Muscle of leg (tissue), 11 donors: Measurements from ENCODE around the gene FBRS. TPM values are rescaled to one million over a fixed set of nuclear protein-coding genes. Genes with fewer than 3 reads are reported as not detected.
A peak's percentile ranks its signal among the peaks of the same experiment; 100 is the strongest.
"Not testable (repeated sequence)": the region's sequence is repeated elsewhere in the genome, so short reads cannot be mapped to it uniquely, and the experiment has no call there.

Experiments
- DNase-seq: peaks from one replicate; pipeline ENCODE4 v3.0.0; 2013
- H3K27ac ChIP-seq: one replicate; pipeline ENCODE4 v1.5.1; 2013; ENCODE audit warnings: mild to moderate bottlenecking, low read length, control low read depth
- H3K27me3 ChIP-seq: one replicate; pipeline ENCODE4 v1.6.1; 2013; ENCODE audit warnings: low read length; ENCODE audit not compliant: control insufficient read depth, insufficient read depth
- H3K36me3 ChIP-seq: one replicate; pipeline ENCODE4 v1.6.1; 2013; ENCODE audit warnings: low read length; ENCODE audit not compliant: control insufficient read depth, insufficient read depth
- H3K4me1 ChIP-seq: one replicate; pipeline ENCODE4 v1.6.1; 2013; ENCODE audit warnings: low read length; ENCODE audit not compliant: control insufficient read depth, insufficient read depth
- H3K4me3 ChIP-seq: one replicate; pipeline ENCODE4 v1.5.1; 2013; ENCODE audit warnings: low read length, control low read depth
- H3K9me3 ChIP-seq: replicated peaks from 2 replicates; pipeline ENCODE4 v1.6.1; 2013; ENCODE audit warnings: low read depth, low read length; ENCODE audit not compliant: control insufficient read depth
- WGBS: methylation state at CpG from one replicate; pipeline ENCODE4 v1.1.5; 2013; ENCODE audit warnings: missing lambda C conversion rate; ENCODE audit not compliant: insufficient coverage; 5-methylcytosine and 5-hydroxymethylcytosine counted together
- polyA plus RNA-seq, 8 donors: library from polyadenylated mRNA; unstranded; fragments of 120-200 nt; gene quantifications; one replicate each; pipeline versions ENCODE4 v1.2.1 to v1.2.3, GENCODE V29; 2013; ENCODE audit warnings: inconsistent platforms in 1 of 8, low replicate concordance in 1 of 8; ENCODE audit not compliant: insufficient read length in 8 of 8, insufficient read depth in 1 of 8
- total RNA-seq: library from RNA; stranded (reverse); fragments of 120-200 nt; gene quantifications from one replicate; pipeline ENCODE4 v1.2.4, GENCODE V29; 2013

FBRS gene
- total and polyA plus RNA-seq, 9 donors, result 12.9 to 46.0 (median 35.0) TPM

DNA sequence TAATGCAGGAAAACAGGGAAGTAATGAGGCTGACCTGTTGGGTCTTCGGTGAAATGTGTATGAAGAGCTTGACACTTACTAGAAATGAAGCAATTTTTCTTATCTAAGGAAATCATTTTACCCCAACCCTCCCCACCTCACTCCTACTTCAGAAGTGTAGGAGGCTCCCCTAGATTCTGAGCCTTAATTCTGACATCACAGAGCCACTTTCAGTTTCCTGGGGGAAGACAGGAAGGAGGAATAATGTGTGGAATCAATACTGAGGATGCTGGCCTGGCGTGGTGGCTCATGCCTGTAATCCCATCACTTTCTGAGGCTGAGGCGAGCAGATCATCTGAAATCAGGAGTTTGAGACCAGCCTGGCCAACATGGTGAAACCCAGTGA lies 20.3 kb downstream of the FBRS start:
- no CpG with 5 or more reads among the region's 3 CpGs for WGBS
- H3K36me3 ChIP-seq, result no peaks in the 10 kb centered on the region
- H3K9me3 ChIP-seq, result no peaks in the 10 kb centered on the region
- no peaks in the 10 kb centered on the region for H3K4me1 ChIP-seq
- no peak overlapping the region for H3K4me3 ChIP-seq
- H3K27ac ChIP-seq, result no peak overlapping the region
- peaks cover 5% of the 10 kb centered on the region for H3K27me3 ChIP-seq
- no peak for DNase-seq

DNA sequence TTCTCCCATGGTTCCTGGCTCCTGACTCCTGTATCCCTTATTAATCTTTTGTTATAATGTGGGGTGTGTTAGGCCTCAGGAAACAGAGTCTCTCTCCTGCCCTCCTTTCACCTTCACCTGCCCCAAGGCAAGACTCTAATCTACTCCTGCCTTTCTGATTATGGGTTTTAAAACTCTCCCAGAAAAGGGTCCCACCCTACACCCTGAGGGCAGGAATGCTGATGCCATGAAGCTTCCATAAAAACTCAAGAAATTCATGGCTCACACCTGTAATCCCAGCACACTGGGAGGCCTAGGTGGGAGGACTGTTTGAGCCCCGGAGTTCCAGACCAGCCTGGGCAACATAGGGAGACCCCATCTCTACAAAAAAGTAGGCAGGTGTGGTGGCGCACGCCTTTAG lies 22.1 kb downstream of the FBRS start:
- no CpG with 5 or more reads among the region's 3 CpGs for WGBS
- no peaks in the 10 kb centered on the region for H3K36me3 ChIP-seq
- DNase-seq, result no peak
- peaks cover 5% of the 10 kb centered on the region for H3K27me3 ChIP-seq
- no peak overlapping the region for H3K4me3 ChIP-seq
- H3K4me1 ChIP-seq, result no peaks in the 10 kb centered on the region
- H3K9me3 ChIP-seq, result no peaks in the 10 kb centered on the region
- no peak overlapping the region for H3K27ac ChIP-seq

DNA sequence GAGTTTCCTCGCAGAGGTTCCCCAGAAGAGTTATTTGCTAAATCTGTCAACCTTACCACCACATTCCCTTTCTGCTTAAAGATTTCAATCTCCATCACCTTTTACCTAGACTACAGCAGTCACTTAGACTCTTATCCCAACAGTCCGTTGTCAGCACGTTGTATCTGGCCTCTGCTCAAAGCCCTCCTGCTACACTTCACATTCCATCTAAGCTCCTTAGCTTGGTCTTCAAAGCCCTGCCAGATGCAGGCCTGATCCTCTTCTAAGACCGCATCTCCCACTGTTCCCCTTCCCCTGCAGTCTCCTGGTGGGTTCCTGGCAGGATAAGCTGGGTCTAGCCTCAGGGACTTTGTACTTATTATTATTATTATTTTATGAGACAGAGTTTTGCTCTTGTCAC lies 30.5 kb downstream of the FBRS start:
- no peaks in the 10 kb centered on the region for H3K36me3 ChIP-seq
- no peak overlapping the region for H3K27ac ChIP-seq
- 37% methylated on average over 3 of the region's 4 CpGs for WGBS
- H3K4me1 ChIP-seq, result peaks cover under 1% of the 10 kb centered on the region
- no peak for DNase-seq
- H3K4me3 ChIP-seq, result no peak overlapping the region
- H3K27me3 ChIP-seq, result peaks cover 4% of the 10 kb centered on the region
- no peaks in the 10 kb centered on the region for H3K9me3 ChIP-seq

DNA sequence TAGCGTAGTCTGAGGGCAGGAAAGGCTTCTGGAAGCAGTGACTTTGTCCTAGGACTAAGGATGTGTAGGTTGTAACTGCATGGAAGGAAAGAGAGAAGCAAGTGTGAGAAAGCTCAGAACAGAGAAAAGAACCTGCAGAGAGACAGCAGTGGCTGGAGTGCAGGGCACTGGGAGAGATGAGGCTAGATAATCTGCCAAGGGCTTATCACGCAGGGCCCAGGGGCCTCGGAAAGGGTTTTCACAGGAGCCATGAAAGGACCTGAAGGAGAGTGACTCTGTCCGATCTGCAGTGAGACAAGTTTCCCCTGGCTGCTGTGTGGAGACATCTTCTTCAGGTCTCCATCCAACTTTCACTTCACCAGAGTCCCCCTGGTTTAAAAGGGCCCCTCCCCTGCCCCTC lies 33.7 kb downstream of the FBRS start:
- no peak overlapping the region for H3K27ac ChIP-seq
- H3K27me3 ChIP-seq, result peaks cover 4% of the 10 kb centered on the region
- no peaks in the 10 kb centered on the region for H3K36me3 ChIP-seq
- H3K9me3 ChIP-seq, result no peaks in the 10 kb centered on the region
- peaks cover 2% of the 10 kb centered on the region for H3K4me1 ChIP-seq
- H3K4me3 ChIP-seq, result no peak overlapping the region
- no peak for DNase-seq
- WGBS, result 38% methylated on average over 2 of the region's 4 CpGs

DNA sequence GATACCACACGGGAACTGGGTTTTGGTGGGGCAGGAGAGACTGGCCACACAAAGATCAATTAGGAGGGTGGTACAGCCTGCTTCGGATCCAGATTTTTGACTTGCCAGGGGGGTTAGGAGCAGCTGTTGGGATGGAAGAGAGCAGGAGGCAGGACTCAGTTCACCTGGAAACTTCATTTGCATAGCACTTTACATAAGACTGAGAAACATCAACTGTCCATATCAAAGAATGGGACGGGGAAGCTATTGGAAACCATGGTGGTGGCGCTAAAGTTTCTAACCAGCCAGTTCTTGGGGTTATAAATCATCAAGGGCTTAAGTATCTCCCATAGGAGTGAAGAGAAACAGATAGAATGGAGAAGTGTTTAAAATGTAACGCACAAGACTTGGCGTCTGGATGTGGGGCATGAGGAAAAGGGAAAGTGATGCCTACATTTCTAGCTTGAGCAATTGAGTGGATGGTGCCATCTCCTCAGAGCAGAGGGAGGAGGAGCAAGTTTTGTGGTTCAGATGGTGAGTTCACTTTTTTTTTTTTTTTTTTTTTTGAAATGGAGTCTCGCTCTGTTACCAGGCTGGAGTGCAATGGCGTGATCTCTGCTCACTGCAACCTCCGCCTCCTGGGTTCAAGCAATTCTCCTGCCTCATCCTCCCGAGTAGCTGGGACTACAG lies 34.3 kb downstream of the FBRS start:
- H3K27ac ChIP-seq, result no peak overlapping the region
- DNase-seq, result no peak
- no peaks in the 10 kb centered on the region for H3K9me3 ChIP-seq
- no peak overlapping the region for H3K4me3 ChIP-seq
- 38% methylated on average over 7 of the region's 10 CpGs for WGBS
- peaks cover 4% of the 10 kb centered on the region for H3K27me3 ChIP-seq
- H3K36me3 ChIP-seq, result no peaks in the 10 kb centered on the region
- H3K4me1 ChIP-seq, result peaks cover 6% of the 10 kb centered on the region

DNA sequence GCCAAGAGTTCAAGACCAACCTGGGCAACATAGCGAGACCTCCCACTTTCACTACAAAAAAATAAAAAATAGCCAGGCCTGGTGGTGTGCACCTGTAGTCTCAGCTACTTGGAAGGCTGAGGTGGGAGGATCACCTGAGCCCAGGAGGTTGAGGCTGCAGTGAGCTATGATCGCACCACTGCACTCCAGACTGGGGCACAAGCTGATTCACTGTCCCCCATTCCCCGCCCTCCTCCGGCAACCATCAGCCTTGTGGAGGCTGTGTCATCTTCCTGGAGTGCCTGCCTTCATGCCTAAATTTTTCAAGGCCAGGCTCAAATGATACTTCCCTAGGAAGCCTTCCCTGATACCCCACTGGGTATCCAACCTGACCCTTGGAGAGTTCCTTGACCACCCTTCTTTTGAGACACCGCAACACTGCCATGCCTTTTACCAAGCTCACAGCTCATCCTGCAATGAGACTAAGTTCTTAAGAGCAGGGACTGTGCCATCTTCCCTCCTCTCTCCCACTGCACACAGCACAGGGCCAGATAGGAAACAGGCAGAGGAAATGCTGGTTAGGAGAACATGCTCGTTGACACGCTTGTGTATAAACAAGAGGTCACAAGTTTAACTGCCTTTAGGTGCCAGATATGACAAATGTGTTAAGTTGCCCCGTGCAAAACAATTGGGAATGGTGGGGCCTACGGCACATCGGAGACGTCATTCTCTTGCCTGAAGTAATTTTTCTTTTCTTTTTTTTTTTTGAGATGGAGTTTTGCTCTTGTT lies 36.9 kb downstream of the FBRS start:
- peaks cover 4% of the 10 kb centered on the region for H3K27me3 ChIP-seq
- DNase-seq, result peak; percentile 16
- H3K4me3 ChIP-seq, result no peak overlapping the region
- no peak overlapping the region for H3K27ac ChIP-seq
- H3K4me1 ChIP-seq, result peaks cover 16% of the 10 kb centered on the region
- peaks cover 3% of the 10 kb centered on the region for H3K36me3 ChIP-seq
- WGBS, result 72% methylated on average over 6 of the region's 11 CpGs
- no peaks in the 10 kb centered on the region for H3K9me3 ChIP-seq

DNA sequence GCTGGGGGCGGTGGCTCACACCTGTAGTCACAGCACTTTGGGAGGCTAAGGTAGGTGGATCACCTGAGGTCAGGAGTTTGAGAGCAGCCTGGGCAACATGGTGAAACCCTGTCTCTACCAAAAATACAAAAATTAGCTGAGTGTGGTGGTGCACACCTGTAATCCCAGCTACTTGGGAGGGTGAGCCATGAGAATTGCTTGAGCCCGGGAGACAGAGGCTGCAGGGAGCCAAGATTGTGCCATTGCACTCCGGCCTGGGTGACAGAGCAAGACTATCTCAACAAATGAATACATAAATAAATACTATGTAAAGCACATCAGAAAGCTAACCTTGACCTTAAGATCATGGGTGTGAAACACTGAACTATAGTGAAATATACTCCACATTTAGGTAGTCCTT lies 38.4 kb downstream of the FBRS start:
- not testable (repeated sequence) for DNase-seq

DNA sequence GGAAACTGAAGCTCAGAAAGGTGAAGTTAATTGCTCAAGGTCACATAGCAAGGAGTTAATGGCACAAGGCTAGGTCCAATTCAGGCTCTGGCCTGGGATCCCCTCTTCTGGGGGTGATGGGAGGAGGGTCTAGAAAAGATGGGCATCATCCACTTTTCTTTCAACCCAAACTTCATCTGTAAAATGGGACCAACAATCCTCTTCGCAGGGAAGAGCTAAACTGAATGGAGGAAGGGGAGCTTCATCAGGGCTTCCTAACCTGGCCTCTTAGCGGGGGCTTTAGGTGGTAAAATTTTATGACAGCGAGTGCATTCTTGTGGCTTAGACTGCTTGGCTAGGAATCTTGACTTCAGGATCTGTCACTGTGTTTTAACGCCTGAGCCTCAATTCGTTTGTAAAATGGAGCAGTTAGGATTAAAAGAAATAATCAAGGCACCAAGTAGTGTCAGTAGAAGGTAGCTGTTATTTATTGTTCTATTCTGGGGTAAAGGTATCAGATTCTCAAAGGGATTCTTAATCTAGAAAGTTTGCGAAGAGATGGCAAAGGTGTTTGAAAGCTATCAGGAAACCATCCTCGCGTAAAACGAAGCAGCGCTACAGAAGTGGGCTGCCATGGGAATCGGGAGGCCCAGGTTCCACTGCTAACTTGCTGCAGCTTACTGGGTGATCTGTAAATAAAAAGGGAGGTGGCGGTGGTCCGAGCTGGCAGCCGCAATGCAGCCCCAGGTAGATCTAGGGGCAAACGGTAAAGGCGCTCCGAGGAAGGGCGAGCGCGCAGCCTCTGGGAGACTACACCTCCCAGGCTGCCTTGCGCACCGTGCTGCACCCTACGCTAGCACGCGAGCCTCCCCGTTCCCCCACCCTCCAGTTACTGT lies 39.3 kb downstream of the FBRS start:
- Histone ChIP-seq H3K27me3 (no peaks in the 10 kb centered on the region), H3K36me3 (peaks cover 23% of the 10 kb centered on the region), H3K4me3 (peak overlapping the region; percentile 100), H3K4me1 (peaks cover 16% of the 10 kb centered on the region), H3K9me3 (no peaks in the 10 kb centered on the region), H3K27ac (peak overlapping the region; percentile 100)
- WGBS, result 6% methylated on average over 21 of the region's 26 CpGs
- peak; percentile 17 for DNase-seq

More for the DNA sequence above, 38.4 kb downstream of the FBRS start:
- Histone ChIP-seq H3K36me3 (peaks cover 18% of the 10 kb centered on the region), H3K4me1 (peaks cover 16% of the 10 kb centered on the region)
- not testable (repeated sequence) for H3K27me3 ChIP-seq, H3K9me3 ChIP-seq, H3K4me3 ChIP-seq, H3K27ac ChIP-seq
- no CpG with 5 or more reads among the region's 3 CpGs for whole genome bisulfite sequencing

DNA sequence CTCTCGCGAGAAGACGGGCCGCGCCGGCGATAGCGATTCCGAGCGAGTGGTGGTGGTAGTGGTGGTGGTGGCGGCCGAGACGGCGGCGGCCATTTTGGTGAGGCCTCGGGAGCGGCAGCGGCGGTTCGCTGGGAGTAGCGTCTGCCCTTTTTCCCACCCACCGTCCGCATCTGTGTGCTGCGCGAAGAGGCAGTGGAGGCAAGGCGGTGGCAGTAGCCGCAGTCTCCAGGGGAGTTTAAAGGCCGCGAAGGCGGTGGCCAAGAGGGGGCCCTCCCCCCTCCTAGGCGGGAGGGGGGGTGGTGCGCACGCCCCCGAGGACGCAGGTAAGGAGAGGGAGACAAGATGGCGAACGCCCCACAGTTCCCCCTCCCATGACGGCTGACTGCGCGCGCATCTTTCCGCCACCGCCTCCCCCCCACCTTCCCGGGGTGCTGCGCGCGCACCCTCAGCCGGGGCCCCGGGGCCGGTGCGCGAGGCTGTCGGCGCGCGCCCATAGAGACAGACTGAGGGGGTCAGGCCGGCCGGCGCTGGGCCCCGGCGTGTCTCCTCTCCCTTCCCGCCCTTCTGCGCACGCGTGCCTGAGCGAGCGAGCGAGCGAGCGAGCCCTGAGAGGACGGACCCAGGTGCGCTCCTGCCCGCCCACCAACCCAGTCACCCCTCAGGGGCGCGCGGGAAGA lies 40.0 kb downstream of the FBRS start:
- H3K27ac ChIP-seq, result peak overlapping the region; percentile 100
- peak; percentile 99 for DNase-seq
- H3K36me3 ChIP-seq, result peaks cover 30% of the 10 kb centered on the region
- peak overlapping the region; percentile 100 for H3K4me3 ChIP-seq
- 0% methylated on average over 26 of the region's 76 CpGs for WGBS
- H3K9me3 ChIP-seq, result no peaks in the 10 kb centered on the region
- H3K27me3 ChIP-seq, result no peaks in the 10 kb centered on the region
- H3K4me1 ChIP-seq, result peaks cover 16% of the 10 kb centered on the region
